PFSK-1 (cell line): ENCODE results near the gene KRR1.

Experiments
- FOXP2 ChIP-seq: optimal IDR thresholded peaks from 2 replicates; pipeline ENCODE3; 2011; ENCODE audit warnings: borderline replicate concordance, control low read depth, inconsistent platforms; ENCODE audit not compliant: insufficient read depth; ENCODE audit errors: extremely low read length, extremely low read depth
- POLR2AphosphoS5 ChIP-seq: IDR thresholded peaks from 2 replicates; pipeline ENCODE4 v1.6.1; 2012; ENCODE audit warnings: low read depth, mild to moderate bottlenecking, control low read depth, low read length, moderate library complexity
- REST ChIP-seq, 2 experiments: IDR thresholded peaks; 2 replicates each; pipeline versions ENCODE4 v1.6.1 to v1.8.0; 2011 to 2012; ENCODE audit warnings: low read depth in 2 of 2, low read length in 2 of 2, control low read depth in 1 of 2, inconsistent platforms in 1 of 2, mild to moderate bottlenecking in 1 of 2, moderate library complexity in 1 of 2; ENCODE audit not compliant: insufficient read depth in 1 of 2
- SIN3A ChIP-seq: IDR thresholded peaks from 2 replicates; pipeline ENCODE4 v1.6.1; 2012; ENCODE audit warnings: mild to moderate bottlenecking, low read length, moderate library complexity, borderline replicate concordance; ENCODE audit not compliant: insufficient read depth
- TAF1 ChIP-seq: IDR thresholded peaks from 2 replicates; pipeline ENCODE4 v1.6.1; 2012; ENCODE audit warnings: low read length, control low read depth, borderline replicate concordance; ENCODE audit not compliant: insufficient read depth

The KRR1 gene

GRCh38 chr12:75481774-75482173 is 29.6 kb downstream of the KRR1 start:
- TF ChIP-seq FOXP2 = no peak
- no peak for TF ChIP-seq TAF1
- no peak for TF ChIP-seq SIN3A
- TF ChIP-seq REST (IDR thresholded peaks at IDR 0.05; ENCODE audit: insufficient read depth in 1 of 2, low read depth in 2 of 2, low read length in 2 of 2) = no peak

DNA sequence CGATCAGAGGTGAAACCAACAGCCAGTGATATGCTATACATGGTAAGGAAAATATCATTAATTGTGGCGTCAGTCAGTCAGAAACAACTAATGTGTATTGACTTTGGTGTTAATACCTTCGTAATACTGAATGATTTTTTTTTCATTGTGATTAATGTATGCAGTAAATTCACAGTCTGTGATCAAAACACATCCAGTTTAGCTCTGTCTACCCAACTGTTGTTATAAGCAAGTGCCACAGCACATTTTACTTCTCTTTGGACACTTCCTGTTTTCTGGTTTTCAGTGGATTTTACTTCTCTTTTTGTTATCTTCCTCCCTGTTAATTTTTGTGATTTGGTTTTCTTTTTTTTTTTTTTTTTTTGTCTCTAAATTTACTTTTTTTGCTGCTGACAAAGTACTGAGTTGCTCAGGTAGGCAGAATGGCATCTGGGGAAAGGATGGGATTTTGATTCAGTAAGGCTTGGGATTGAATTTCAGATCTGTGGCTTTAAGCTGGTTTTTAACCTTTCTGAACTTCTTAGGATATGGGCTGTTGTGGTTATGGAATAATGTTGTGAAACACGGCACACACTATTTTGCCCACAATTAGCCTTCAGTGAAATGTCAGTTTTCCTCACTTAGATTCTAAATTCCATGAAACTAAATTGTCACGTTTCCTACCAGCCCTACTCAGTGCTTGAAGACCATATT is 30.2 kb downstream of the KRR1 start:
- TF ChIP-seq SIN3A (no peak), POLR2AphosphoS5 (no peak), FOXP2 (no peak), REST (IDR thresholded peaks at IDR 0.05; ENCODE audit: insufficient read depth in 1 of 2, low read depth in 2 of 2, low read length in 2 of 2) (no peak), TAF1 (no peak)

GRCh38 chr12:75480469-75480949 is 30.9 kb downstream of the KRR1 start, which contains the start of gene GLIPR1:
Gene GLIPR1 (plus strand): TSS chr12:75480755. CDS start chr12:75480881, 126 bp downstream.
- TF ChIP-seq POLR2AphosphoS5 (0 out of 2 replicates have a peak, but pooled peaks have one; percentile 40), TAF1 (no peak)

- no peak for TF ChIP-seq SIN3A
- TF ChIP-seq POLR2AphosphoS5 = no peak
- no peak for TF ChIP-seq REST (IDR thresholded peaks at IDR 0.05; ENCODE audit: insufficient read depth in 1 of 2, low read depth in 2 of 2, low read length in 2 of 2)
These were observed 31.4 kb downstream of the KRR1 start for GRCh38 chr12:75479963-75480461.

- no peak for TF ChIP-seq SIN3A
- TF ChIP-seq REST (IDR thresholded peaks at IDR 0.05; ENCODE audit: insufficient read depth in 1 of 2, low read depth in 2 of 2, low read length in 2 of 2) = no peak
- no peak for TF ChIP-seq FOXP2
- TF ChIP-seq TAF1 = no peak
- no peak for TF ChIP-seq POLR2AphosphoS5
These were observed 33.2 kb downstream of the KRR1 start for GRCh38 chr12:75478116-75478794.
